HEK293T (cell line): ENCODE data around the gene ENDOG.

ENCODE experiments used
- ARNT ChIP-seq: fragments of 450-650 bp; IDR thresholded peaks from 2 replicates; pipeline ENCODE4 v1.6.1; 2017; ENCODE audit warnings: mild to moderate bottlenecking
- ELF4 ChIP-seq: fragments of 450-650 bp; IDR thresholded peaks from 2 replicates; pipeline ENCODE4 v1.6.1; 2017; ENCODE audit warnings: antibody characterized with exemption
- FOXA1 ChIP-seq: fragments of 450-650 bp; IDR thresholded peaks from 2 replicates; pipeline ENCODE4 v1.6.1; 2016; ENCODE audit warnings: mild to moderate bottlenecking
- FOXM1 ChIP-seq: fragments of 450-650 bp; IDR thresholded peaks from 2 replicates; pipeline ENCODE4 v1.6.1; 2017; ENCODE audit warnings: mild to moderate bottlenecking, borderline replicate concordance
- HDGF ChIP-seq: fragments of 450-650 bp; IDR thresholded peaks from 2 replicates; pipeline ENCODE4 v1.6.1; 2017; ENCODE audit warnings: antibody characterized with exemption, borderline replicate concordance
- LEF1 ChIP-seq: fragments of 450-650 bp; IDR thresholded peaks from 2 replicates; pipeline ENCODE4 v1.6.1; 2017; ENCODE audit warnings: mild to moderate bottlenecking, borderline replicate concordance
- NFRKB ChIP-seq: fragments of 450-650 bp; IDR thresholded peaks from 2 replicates; pipeline ENCODE4 v1.6.1; 2016; ENCODE audit warnings: mild to moderate bottlenecking, moderate library complexity
- SP1 ChIP-seq: fragments of 450-650 bp; IDR thresholded peaks from 2 replicates; pipeline ENCODE4 v1.6.1; 2017
- SUZ12 ChIP-seq: fragments of 450-650 bp; IDR thresholded peaks from 2 replicates; pipeline ENCODE4 v1.6.1; 2016; ENCODE audit warnings: mild to moderate bottlenecking
- TF ChIP-seq, protein P1 (sequence below): fragments of 450-650 bp; IDR thresholded peaks from 2 replicates; pipeline ENCODE4 v1.6.1; 2016

DNA sequence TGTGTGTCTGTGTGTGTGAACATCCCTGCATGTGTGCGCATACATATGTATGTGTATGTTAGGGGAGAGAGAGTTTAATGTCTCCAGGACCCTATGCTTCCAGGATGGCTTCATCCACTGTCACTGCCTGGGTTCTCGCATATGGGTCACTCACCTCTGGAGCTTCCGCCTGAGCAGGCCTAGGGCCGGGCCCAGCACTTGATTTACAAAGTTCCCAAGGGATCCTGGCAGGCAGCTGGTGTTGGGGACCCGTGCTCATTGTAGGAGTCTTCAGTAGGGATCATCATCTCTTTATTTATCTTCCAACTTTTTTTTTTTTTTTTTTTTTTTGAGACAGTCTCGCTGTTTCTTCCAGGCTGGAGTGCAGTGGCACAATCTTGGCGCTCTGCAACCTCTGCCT is 18.2 kb upstream of the ENDOG start:
- TF ChIP-seq HDGF, result no peak
- TF ChIP-seq SUZ12, result no peak
- no peak for TF ChIP-seq FOXA1
- TF ChIP-seq ELF4, result no peak
- TF ChIP-seq NFRKB, result no peak
- TF ChIP-seq SP1, result no peak
- TF ChIP-seq, protein P1, sequence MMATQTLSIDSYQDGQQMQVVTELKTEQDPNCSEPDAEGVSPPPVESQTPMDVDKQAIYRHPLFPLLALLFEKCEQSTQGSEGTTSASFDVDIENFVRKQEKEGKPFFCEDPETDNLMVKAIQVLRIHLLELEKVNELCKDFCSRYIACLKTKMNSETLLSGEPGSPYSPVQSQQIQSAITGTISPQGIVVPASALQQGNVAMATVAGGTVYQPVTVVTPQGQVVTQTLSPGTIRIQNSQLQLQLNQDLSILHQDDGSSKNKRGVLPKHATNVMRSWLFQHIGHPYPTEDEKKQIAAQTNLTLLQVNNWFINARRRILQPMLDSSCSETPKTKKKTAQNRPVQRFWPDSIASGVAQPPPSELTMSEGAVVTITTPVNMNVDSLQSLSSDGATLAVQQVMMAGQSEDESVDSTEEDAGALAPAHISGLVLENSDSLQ, result no peak
- no peak for TF ChIP-seq FOXM1
- no peak for TF ChIP-seq LEF1
- TF ChIP-seq ARNT, result no peak
